B cell (primary cell): ENCODE measurements around the gene A2ML1.

Experiments
- CTCF ChIP-seq: fragments of 200-600 bp; IDR thresholded peaks from one replicate; pipeline ENCODE4 v1.8.0; 2022; ENCODE audit warnings: antibody characterized with exemption, mild to moderate bottlenecking
- EZH2 ChIP-seq: IDR thresholded peaks from 2 replicates; pipeline ENCODE4 v1.6.1; 2012; ENCODE audit warnings: borderline replicate concordance, low read depth, mild to moderate bottlenecking, moderate library complexity, low read length; ENCODE audit not compliant: insufficient read depth, poor library complexity, severe bottlenecking

- TF ChIP-seq CTCF (no peak), EZH2 (no peak)
Measured at GRCh38 chr12:8871068-8871467, 48.6 kb downstream of the A2ML1 start.
